Measurements from ENCODE around the gene WDR62. TPM values are rescaled to one million over a fixed set of nuclear protein-coding genes. Genes with fewer than 3 reads are reported as not detected.

Gene WDR62
- total RNA-seq, 1 experiment from 2014 or later: 32.9 TPM

DNA sequence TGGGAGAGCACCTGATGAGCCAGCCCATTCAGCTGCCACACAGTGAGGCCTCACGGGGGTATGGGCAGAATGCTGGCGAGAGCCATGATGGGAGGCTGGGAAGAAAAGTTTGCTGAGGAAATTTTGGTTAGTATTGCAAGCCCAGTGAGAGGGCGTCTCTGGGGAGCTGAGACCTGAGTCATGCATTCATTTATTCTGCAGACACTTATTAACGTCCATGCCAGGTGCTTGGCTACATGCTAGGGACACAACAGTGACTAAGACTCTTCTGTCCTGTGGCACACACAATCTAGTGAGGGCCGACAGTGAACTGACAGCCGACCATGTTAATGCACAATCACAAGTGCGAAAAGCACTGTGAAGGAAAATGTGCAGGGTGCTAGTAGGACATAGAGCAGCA is 27.2 kb downstream of the WDR62 start:
- H3K36me3 ChIP-seq (ENCODE audit: control insufficient read depth, insufficient read depth, low read length): no peaks in the 10 kb centered on the region; the same call in none of the 2 replicates

GRCh38 chr19:36082916-36083315 is 28.2 kb downstream of the WDR62 start:
- ChIA-PET POLR2A (no interaction called here), CTCF (no interaction called here)
- TF ChIP-seq CTCF (IDR thresholded peaks at IDR 0.05; ENCODE audit: insufficient read depth in 1 of 2, low read depth in 1 of 2, low read length in 1 of 2, severe bottlenecking in 1 of 2, unreplicated experiment in 1 of 2): no peak
- BruUV-seq (replicated peaks): no TSS peak
- Histone ChIP-seq H3K4me3 (ENCODE audit: low read depth, low read length) (no peak overlapping the region), H3K36me3 (ENCODE audit: control insufficient read depth, insufficient read depth, low read length) (no peaks in the 10 kb centered on the region; the same call in none of the 2 replicates), H3K4me1 (no peaks in the 10 kb centered on the region), H3K27me3 (replicated peaks; ENCODE audit: control insufficient read depth, insufficient read depth, low read length) (no peaks in the 10 kb centered on the region), H3K9me3 (no peaks in the 10 kb centered on the region)
- no peaks in the 10 kb centered on the region for H3K27me3 Mint-ChIP-seq (ENCODE audit: insufficient read depth, unreplicated experiment)
- intact Hi-C loops (cut with micrococcal nuclease; ENCODE audit: unreplicated experiment): no loop called here
- H3K9me3 Mint-ChIP-seq (ENCODE audit: unreplicated experiment): no peaks in the 10 kb centered on the region
- H3K4me1 Mint-ChIP-seq (ENCODE audit: low read depth, unreplicated experiment): no peaks in the 10 kb centered on the region
- no peak for DNase-seq
- peaks cover 60% of the 10 kb centered on the region for H3K36me3 Mint-ChIP-seq (ENCODE audit: insufficient read depth, unreplicated experiment)
- H3K27ac Mint-ChIP-seq (ENCODE audit: unreplicated experiment): no peak overlapping the region
- H3K4me3 Mint-ChIP-seq (ENCODE audit: unreplicated experiment): no peak overlapping the region

More for the DNA sequence above, 27.2 kb downstream of the WDR62 start:
- intact Hi-C loops (cut with micrococcal nuclease; ENCODE audit: unreplicated experiment): no loop called here
- Mint-ChIP-seq H3K9me3 (ENCODE audit: unreplicated experiment) (no peaks in the 10 kb centered on the region), H3K36me3 (ENCODE audit: insufficient read depth, unreplicated experiment) (peaks cover 59% of the 10 kb centered on the region), H3K27me3 (ENCODE audit: insufficient read depth, unreplicated experiment) (no peaks in the 10 kb centered on the region), H3K4me3 (ENCODE audit: unreplicated experiment) (no peak overlapping the region), H3K27ac (ENCODE audit: unreplicated experiment) (no peak overlapping the region), H3K4me1 (ENCODE audit: low read depth, unreplicated experiment) (no peaks in the 10 kb centered on the region)
- no peak for TF ChIP-seq CTCF (IDR thresholded peaks at IDR 0.05; ENCODE audit: insufficient read depth in 1 of 2, low read depth in 1 of 2, low read length in 1 of 2, severe bottlenecking in 1 of 2, unreplicated experiment in 1 of 2)
- ChIA-PET POLR2A (interaction anchor here (0.6 kb wide), 1 partner anchor 46 kb away, joined by 4 read pairs; no protein-coding TSS in a partner anchor), CTCF (no interaction called here)
- no peaks in the 10 kb centered on the region for H3K4me1 ChIP-seq
- H3K27me3 ChIP-seq (replicated peaks; ENCODE audit: control insufficient read depth, insufficient read depth, low read length): no peaks in the 10 kb centered on the region
- H3K4me3 ChIP-seq (ENCODE audit: low read depth, low read length): no peak overlapping the region
- BruUV-seq (replicated peaks): no TSS peak
- H3K9me3 ChIP-seq: no peaks in the 10 kb centered on the region
- no peak for DNase-seq

DNA sequence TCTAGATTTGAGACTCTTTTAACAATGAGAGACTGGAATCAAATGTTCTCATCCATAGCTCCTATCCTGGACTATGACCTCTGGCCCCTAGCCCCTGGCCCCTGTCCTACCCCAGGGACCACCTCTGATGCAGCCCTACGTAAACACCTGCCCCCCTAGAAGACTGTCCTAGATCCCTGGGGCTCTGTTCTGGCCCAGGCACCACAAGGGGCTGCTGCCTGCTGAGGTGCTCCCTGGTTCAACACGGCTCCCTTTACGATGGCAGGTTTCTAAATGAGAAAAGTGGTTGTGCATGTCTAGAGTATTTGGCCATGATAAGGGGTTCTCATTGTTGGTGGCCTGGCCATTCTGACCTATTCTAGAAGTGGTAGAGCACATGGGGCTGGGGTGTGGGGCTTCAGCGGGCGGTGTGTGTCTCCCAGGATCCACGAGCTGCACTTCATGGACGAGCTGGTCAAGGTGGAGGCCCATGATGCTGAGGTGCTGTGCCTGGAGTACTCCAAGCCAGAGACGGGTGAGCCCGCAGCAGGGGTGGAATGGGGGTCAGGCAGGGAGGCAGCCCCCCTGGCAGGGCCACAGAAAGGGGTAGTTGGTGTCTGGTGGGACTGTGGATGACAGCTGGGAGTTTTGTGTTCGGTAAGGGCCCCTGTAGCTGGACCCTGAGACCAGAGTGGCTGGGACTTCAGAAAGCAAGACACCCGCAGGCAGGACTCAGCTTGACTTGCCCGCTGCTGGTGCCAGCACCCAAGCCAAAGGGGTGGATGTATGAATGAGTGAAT is 29.7 kb downstream of the WDR62 start:
- peaks cover 1% of the 10 kb centered on the region for H3K36me3 ChIP-seq (ENCODE audit: control insufficient read depth, insufficient read depth, low read length)
- no peaks in the 10 kb centered on the region for H3K27me3 ChIP-seq (replicated peaks; ENCODE audit: control insufficient read depth, insufficient read depth, low read length)
- no peaks in the 10 kb centered on the region for H3K9me3 ChIP-seq
- no peak for TF ChIP-seq CTCF (IDR thresholded peaks at IDR 0.05; ENCODE audit: insufficient read depth in 1 of 2, low read depth in 1 of 2, low read length in 1 of 2, severe bottlenecking in 1 of 2, unreplicated experiment in 1 of 2)
- Mint-ChIP-seq H3K9me3 (ENCODE audit: unreplicated experiment) (no peaks in the 10 kb centered on the region), H3K27me3 (ENCODE audit: insufficient read depth, unreplicated experiment) (no peaks in the 10 kb centered on the region), H3K36me3 (ENCODE audit: insufficient read depth, unreplicated experiment) (peaks cover 66% of the 10 kb centered on the region), H3K27ac (ENCODE audit: unreplicated experiment) (no peak overlapping the region), H3K4me1 (ENCODE audit: low read depth, unreplicated experiment) (no peaks in the 10 kb centered on the region), H3K4me3 (ENCODE audit: unreplicated experiment) (no peak overlapping the region)
- H3K4me3 ChIP-seq (ENCODE audit: low read depth, low read length): no peak overlapping the region
- ChIA-PET CTCF (interaction anchor here (0.5 to 0.8 kb wide), 2 partner anchors 115 to 153 kb away, joined by 3 read pairs; no protein-coding TSS in a partner anchor), POLR2A (interaction anchor here (0.5 kb wide), 1 partner anchor 46 kb away, joined by 5 read pairs; no protein-coding TSS in a partner anchor)
- intact Hi-C loops (cut with micrococcal nuclease; ENCODE audit: unreplicated experiment): no loop called here
- DNase-seq: no peak
- no peaks in the 10 kb centered on the region for H3K4me1 ChIP-seq
- BruUV-seq (replicated peaks): no TSS peak

Data from Caco-2 (cell line).